Right lobe of liver (tissue), 6 donors: ENCODE measurements around the gene TRANK1. TPM values are rescaled to one million over a fixed set of nuclear protein-coding genes. Genes with fewer than 3 reads are reported as not detected.
A peak's percentile ranks its signal among the peaks of the same experiment; 100 is the strongest.

Source experiments
- ATAC-seq, 4 donors: fragments of 200-7000 bp; cut with Tn5 transposase; one replicate each; pipeline ENCODE4 v1.9.1; 2020; ENCODE audit warnings: mild to moderate bottlenecking in 4 of 4, moderate library complexity in 4 of 4
- DNase-seq, 3 donors: peaks; one replicate each; pipeline ENCODE4 v3.0.0-alpha.2; 2020
- H3K27ac ChIP-seq, 3 donors: fragments of 200-600 bp; one replicate each; pipeline ENCODE4 v1.8.0; 2022
- H3K27me3 ChIP-seq, 2 donors: fragments of 200-600 bp; one replicate each; pipeline ENCODE4 v1.8.0; 2022
- H3K36me3 ChIP-seq, 4 donors: fragments of 200-600 bp; sonication (generic) in 1 of 4; one replicate each; pipeline versions ENCODE4 v1.5.1 to v1.8.0; 2017 to 2022; ENCODE audit warnings: control low read depth in 1 of 4
- H3K4me1 ChIP-seq, 4 donors: fragments of 200-600 bp; sonication (generic) in 1 of 4; one replicate each; pipeline versions ENCODE4 v1.5.1 to v1.8.0; 2017 to 2022; ENCODE audit warnings: control low read depth in 1 of 4
- H3K4me3 ChIP-seq, 3 donors: fragments of 200-600 bp; one replicate each; pipeline ENCODE4 v1.8.0; 2022
- H3K9me3 ChIP-seq, 4 donors: fragments of 200-600 bp; sonication (generic) in 1 of 4; one replicate each; pipeline versions ENCODE4 v1.5.1 to v1.8.0; 2017 to 2022; ENCODE audit warnings: control low read depth in 1 of 4
- POLR2A ChIP-seq: fragments of 450-650 bp; IDR thresholded peaks from one replicate; pipeline ENCODE4 v1.6.1; 2017; ENCODE audit warnings: antibody characterized with exemption, mild to moderate bottlenecking
- WGBS: methylation state at CpG from one replicate; pipeline ENCODE4 v1.1.6; 2018; ENCODE audit warnings: low coverage, low lambda C conversion rate; ENCODE audit not compliant: insufficient coverage; ENCODE audit errors: missing lambda C conversion rate; 5-methylcytosine and 5-hydroxymethylcytosine counted together
- intact Hi-C, 2 donors: fragments of 100-400 bp; cut with DNase I; formaldehyde crosslinking; loops; one replicate each; pipeline versions ENCODE4 v1.11.2 to v1.14.1; 2022
- total RNA-seq, 6 experiments: library from RNA; depleted of rRNA in 2 of 6; stranded (reverse); fragments of >200 nt in 2 of 6; fragmentation: NEBNext Ultra II Directional in 3 of 6; extraction: Animal tissue kit (Norgen Biotek cat#: 25700) in 3 of 6; gene quantifications; one replicate each; pipeline versions ENCODE4 v1.1.0 to v1.2.4, GENCODE V29; 2016 to 2023
- TF ChIP-seq, protein P1 (sequence below), 4 donors: fragments of 200-600 bp in 3 of 4; fragments of 450-650 bp in 1 of 4; IDR thresholded peaks; one replicate each; pipeline versions ENCODE4 v1.5.1 to v1.8.0; 2016 to 2022; ENCODE audit warnings: antibody characterized with exemption in 4 of 4, mild to moderate bottlenecking in 2 of 4
- donor health status: DM: no; HTN: yes; CAD: no.
- donor health status: DM: no; HTN: no; CAD: no.
- donor health status: DM: no; HTN: no; CAD: no.
- donor health status: DM: no; HTN: yes; CAD: no.
- donor health status: DM: no; HTN: yes; CAD: no.

Gene TRANK1
- total RNA-seq, 6 experiments from 2014 or later = 8.8 to 33.9 (median 19.6) TPM

DNA sequence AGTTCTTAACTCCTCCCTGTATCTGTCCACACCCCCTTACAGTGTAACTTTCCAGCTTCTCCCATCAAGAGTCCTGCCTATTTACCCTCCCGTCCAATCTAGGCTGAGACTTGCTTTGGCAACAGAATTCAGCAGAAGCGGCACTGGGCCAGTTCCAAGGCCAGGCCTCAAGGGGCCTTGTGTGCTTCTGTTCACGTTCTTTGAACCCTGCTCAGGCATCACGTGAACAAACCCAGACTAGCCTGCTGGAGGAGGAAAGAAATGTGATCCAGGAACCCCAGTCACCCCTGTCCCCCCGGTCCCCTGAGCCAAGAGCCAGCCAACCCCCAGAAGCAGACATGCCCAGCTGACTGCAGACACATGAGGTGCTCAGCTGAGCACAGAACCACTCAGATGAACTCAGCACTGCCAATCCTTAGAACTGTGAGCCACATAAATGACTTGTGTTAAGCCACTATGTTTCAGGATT is 104.4 kb downstream of the TRANK1 start:
- Histone ChIP-seq H3K9me3 (no peaks in the 10 kb centered on the region), H3K4me1 (no peaks in the 10 kb centered on the region), H3K36me3 (peaks cover 0 to 52% (median 28%) of the 10 kb centered on the region in 4 donors), H3K4me3 (no peak overlapping the region), H3K27ac (no peak overlapping the region), H3K27me3 (no peaks in the 10 kb centered on the region)
- ATAC-seq = no peak
- intact Hi-C loops = loop anchor here in 1 of 2 donors (10.0 kb wide), 1 partner anchor 116 kb away; no protein-coding TSS in a partner anchor
- 81% methylated on average over 3 of the region's 5 CpGs for WGBS
- DNase-seq = no peak
- TF ChIP-seq, protein P1, sequence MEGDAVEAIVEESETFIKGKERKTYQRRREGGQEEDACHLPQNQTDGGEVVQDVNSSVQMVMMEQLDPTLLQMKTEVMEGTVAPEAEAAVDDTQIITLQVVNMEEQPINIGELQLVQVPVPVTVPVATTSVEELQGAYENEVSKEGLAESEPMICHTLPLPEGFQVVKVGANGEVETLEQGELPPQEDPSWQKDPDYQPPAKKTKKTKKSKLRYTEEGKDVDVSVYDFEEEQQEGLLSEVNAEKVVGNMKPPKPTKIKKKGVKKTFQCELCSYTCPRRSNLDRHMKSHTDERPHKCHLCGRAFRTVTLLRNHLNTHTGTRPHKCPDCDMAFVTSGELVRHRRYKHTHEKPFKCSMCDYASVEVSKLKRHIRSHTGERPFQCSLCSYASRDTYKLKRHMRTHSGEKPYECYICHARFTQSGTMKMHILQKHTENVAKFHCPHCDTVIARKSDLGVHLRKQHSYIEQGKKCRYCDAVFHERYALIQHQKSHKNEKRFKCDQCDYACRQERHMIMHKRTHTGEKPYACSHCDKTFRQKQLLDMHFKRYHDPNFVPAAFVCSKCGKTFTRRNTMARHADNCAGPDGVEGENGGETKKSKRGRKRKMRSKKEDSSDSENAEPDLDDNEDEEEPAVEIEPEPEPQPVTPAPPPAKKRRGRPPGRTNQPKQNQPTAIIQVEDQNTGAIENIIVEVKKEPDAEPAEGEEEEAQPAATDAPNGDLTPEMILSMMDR (IDR thresholded peaks at IDR 0.05) = no peak
- no peak for TF ChIP-seq POLR2A

DNA sequence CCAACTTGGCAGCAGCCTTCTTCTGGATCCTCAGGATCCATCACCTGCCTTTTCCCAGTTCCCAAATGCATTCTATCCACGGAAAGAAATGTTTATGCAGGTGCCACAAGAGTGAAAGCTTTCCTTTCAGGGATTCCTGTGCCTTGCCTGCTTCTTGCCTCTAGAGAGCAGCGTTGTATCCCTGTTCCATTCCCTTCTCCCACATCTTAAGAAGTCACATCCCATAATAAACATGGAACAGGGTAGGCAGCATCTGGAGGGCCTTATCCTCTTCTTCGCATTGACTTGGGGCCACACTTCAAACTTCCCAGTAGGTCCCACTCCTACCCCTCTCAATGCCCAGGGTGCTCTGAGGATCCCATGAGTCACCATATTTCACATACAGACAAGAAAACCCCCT is 107.8 kb downstream of the TRANK1 start:
- Histone ChIP-seq H3K9me3 (no peaks in the 10 kb centered on the region), H3K36me3 (peaks cover 0 to 62% (median 32%) of the 10 kb centered on the region in 4 donors), H3K4me1 (no peaks in the 10 kb centered on the region), H3K27me3 (no peaks in the 10 kb centered on the region), H3K27ac (no peak overlapping the region), H3K4me3 (no peak overlapping the region)
- no peak for ATAC-seq
- 82% methylated on average over 3 of the region's 3 CpGs for WGBS
- no peak for TF ChIP-seq POLR2A
- TF ChIP-seq, protein P1 (IDR thresholded peaks at IDR 0.05) = peak in 1 of 4 donors; percentile 9
- DNase-seq = no peak
- intact Hi-C loops = no loop called here

DNA sequence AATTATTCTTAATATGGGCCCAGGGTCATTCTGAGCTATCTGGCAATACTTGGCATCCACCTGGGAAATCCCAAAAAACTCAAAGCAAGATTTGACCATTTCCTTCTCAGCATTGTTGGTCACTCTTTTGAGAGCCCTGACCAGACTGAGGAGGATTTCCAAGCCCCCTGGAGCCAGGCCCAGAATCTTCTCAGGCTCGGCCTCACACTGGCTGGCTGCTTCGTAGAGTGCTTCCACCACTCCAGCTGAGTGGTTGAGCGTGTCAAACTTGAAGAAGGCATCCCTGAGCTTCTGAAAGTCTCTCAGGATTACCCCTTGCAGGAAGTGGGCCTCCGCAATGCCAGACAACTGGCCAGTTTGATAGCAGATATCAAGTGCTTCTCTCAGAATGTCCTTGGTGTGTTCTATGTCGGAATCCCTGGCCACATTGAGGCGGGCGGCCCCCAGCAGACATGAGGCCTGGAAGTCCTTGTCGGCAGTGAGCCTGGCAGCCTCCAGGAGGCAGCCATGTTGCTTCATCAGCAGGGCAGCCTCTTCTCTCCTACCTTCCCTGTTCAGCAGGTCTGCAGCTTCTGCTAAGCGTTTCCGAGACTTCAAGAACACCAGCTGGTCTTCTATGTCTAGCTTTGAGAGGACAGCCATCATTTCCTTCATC is 111.6 kb downstream of the TRANK1 start:
- WGBS = 95% methylated on average over 6 of the region's 10 CpGs
- DNase-seq = no peak
- H3K27me3 ChIP-seq = no peaks in the 10 kb centered on the region
- H3K27ac ChIP-seq = no peak overlapping the region
- H3K36me3 ChIP-seq = peaks cover 0 to 63% (median 28%) of the 10 kb centered on the region in 4 donors
- no peak for ATAC-seq
- intact Hi-C loops = no loop called here
- H3K9me3 ChIP-seq = no peaks in the 10 kb centered on the region
- TF ChIP-seq, protein P1 (IDR thresholded peaks at IDR 0.05) = no peak
- TF ChIP-seq POLR2A = no peak
- H3K4me3 ChIP-seq = no peak overlapping the region
- no peaks in the 10 kb centered on the region for H3K4me1 ChIP-seq

DNA sequence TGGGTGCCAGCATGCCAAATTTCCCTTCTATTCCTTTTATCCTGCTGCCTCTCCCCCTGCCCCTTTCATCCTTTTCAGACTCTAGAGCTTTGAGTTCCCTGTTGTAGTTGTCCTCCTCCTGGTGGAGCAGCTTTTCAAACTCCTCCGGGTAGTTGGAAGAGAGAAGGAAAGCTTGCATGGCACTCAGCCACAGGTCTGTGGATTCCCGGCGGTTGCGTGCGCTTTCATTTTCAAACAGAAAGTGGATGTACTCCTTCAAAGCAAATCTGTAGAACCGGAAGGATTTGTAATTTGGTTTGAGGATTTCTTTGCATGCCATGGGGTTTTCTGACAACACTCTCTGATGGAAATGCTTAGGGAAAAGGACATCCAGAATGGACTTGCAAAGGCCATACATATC is 112.4 kb downstream of the TRANK1 start:
- no peak for TF ChIP-seq POLR2A
- TF ChIP-seq, protein P1 (IDR thresholded peaks at IDR 0.05) = no peak
- no peak overlapping the region for H3K4me3 ChIP-seq
- H3K4me1 ChIP-seq = no peaks in the 10 kb centered on the region
- 65% methylated on average over 6 of the region's 6 CpGs for WGBS
- H3K36me3 ChIP-seq = peaks cover 0 to 59% (median 28%) of the 10 kb centered on the region in 4 donors
- H3K27ac ChIP-seq = no peak overlapping the region
- no peaks in the 10 kb centered on the region for H3K9me3 ChIP-seq
- intact Hi-C loops = no loop called here
- H3K27me3 ChIP-seq = no peaks in the 10 kb centered on the region
- ATAC-seq = no peak
- no peak for DNase-seq
